GM12875 (cell line): ENCODE data around the gene RPS6KA2.

Experiments
- H3K4me3 ChIP-seq: one replicate; pipeline ENCODE4 v1.5.1; 2011; ENCODE audit warnings: low read depth, low read length, control low read depth
- CTCF ChIP-seq: IDR thresholded peaks from 2 replicates; pipeline ENCODE4 v1.5.1; 2011; ENCODE audit warnings: low read depth, mild to moderate bottlenecking, control low read depth, inconsistent platforms, low read length, moderate library complexity, borderline replicate concordance; ENCODE audit not compliant: insufficient read depth

RPS6KA2 gene

GRCh38 chr6:166556863-166557322 is 70.2 kb downstream of the RPS6KA2 start:
- H3K4me3 ChIP-seq = no peak overlapping the region
- no peak for TF ChIP-seq CTCF

GRCh38 chr6:166556336-166556735 is 70.7 kb downstream of the RPS6KA2 start:
- H3K4me3 ChIP-seq = no peak overlapping the region
- no peak for TF ChIP-seq CTCF

- no peak overlapping the region for H3K4me3 ChIP-seq
- no peak for TF ChIP-seq CTCF
Observed at GRCh38 chr6:166555086-166555485, 72.0 kb downstream of the RPS6KA2 start.

GRCh38 chr6:166554316-166554715 is 72.7 kb downstream of the RPS6KA2 start:
- H3K4me3 ChIP-seq = no peak overlapping the region
- no peak for TF ChIP-seq CTCF

GRCh38 chr6:166553563-166554271 is 73.3 kb downstream of the RPS6KA2 start:
- TF ChIP-seq CTCF = no peak
- no peak overlapping the region for H3K4me3 ChIP-seq

- TF ChIP-seq CTCF = no peak
- no peak overlapping the region for H3K4me3 ChIP-seq
Observed at GRCh38 chr6:166552600-166552999, 74.5 kb downstream of the RPS6KA2 start.

GRCh38 chr6:166551754-166552495 is 75.1 kb downstream of the RPS6KA2 start:
- no peak overlapping the region for H3K4me3 ChIP-seq
- TF ChIP-seq CTCF = no peak
